Heart left ventricle (tissue), 16 donors: ENCODE measurements around the gene INTS6L. TPM values are rescaled to one million over a fixed set of nuclear protein-coding genes. Genes with fewer than 3 reads are reported as not detected.

ENCODE experiments used
- ATAC-seq, 4 donors: fragments of 200-7000 bp; cut with Tn5 transposase; one replicate each; pipeline ENCODE4 v1.9.1; 2020 to 2022; ENCODE audit warnings: moderate library complexity in 4 of 4, mild to moderate bottlenecking in 3 of 4, moderate number of reproducible peaks in 1 of 4
- DNase-seq, 5 donors: peaks; one replicate each; pipeline ENCODE4 v3.0.0-alpha.2; 2020
- H3K27ac ChIP-seq, 12 donors: fragments of 200-600 bp; sonication (generic) in 4 of 12; one replicate each; pipeline versions ENCODE4 v1.5.0 to v1.8.0; 2016 to 2022; ENCODE audit warnings: mild to moderate bottlenecking in 2 of 12
- H3K27me3 ChIP-seq, 9 donors: fragments of 200-600 bp; sonication (generic) in 2 of 9; one replicate each; pipeline versions ENCODE4 v1.5.1 to v1.8.0; 2016 to 2022; ENCODE audit warnings: mild to moderate bottlenecking in 3 of 9
- H3K36me3 ChIP-seq, 9 donors: fragments of 200-600 bp; sonication (generic) in 2 of 9; one replicate each; pipeline versions ENCODE4 v1.5.0 to v1.8.0; 2018 to 2022; ENCODE audit warnings: mild to moderate bottlenecking in 2 of 9
- H3K4me1 ChIP-seq, 12 donors: fragments of 200-600 bp; sonication (generic) in 4 of 12; one replicate each; pipeline versions ENCODE4 v1.5.0 to v1.8.0; 2016 to 2022; ENCODE audit warnings: mild to moderate bottlenecking in 3 of 12
- H3K4me3 ChIP-seq, 12 donors: fragments of 200-600 bp; sonication (generic) in 4 of 12; one replicate each; pipeline versions ENCODE4 v1.5.0 to v1.8.0; 2017 to 2022; ENCODE audit warnings: mild to moderate bottlenecking in 9 of 12, moderate library complexity in 4 of 12
- H3K9me3 ChIP-seq, 12 donors: fragments of 200-600 bp; sonication (generic) in 4 of 12; one replicate each; pipeline versions ENCODE4 v1.5.0 to v1.8.0; 2016 to 2022; ENCODE audit warnings: mild to moderate bottlenecking in 1 of 12
- POLR2A ChIP-seq, 2 donors: fragments of 450-650 bp; IDR thresholded peaks; one replicate each; pipeline ENCODE4 v1.6.1; 2017; ENCODE audit warnings: antibody characterized with exemption in 2 of 2, mild to moderate bottlenecking in 2 of 2, moderate library complexity in 2 of 2
- WGBS, 4 donors: extraction: QIAGEN DNeasy Blood & Tissue Kit in 2 of 4; methylation state at CpG; one replicate each; pipeline versions ENCODE4 v1.1.5 to v1.1.7; 2013 to 2018; 5-methylcytosine and 5-hydroxymethylcytosine counted together
- intact Hi-C, 10 donors: fragments of 100-400 bp; cut with DNase I; formaldehyde crosslinking; loops; one replicate each; pipeline versions ENCODE4 v1.11.1 to v1.14.2; 2022
- polyA plus RNA-seq, 2 donors: library from polyadenylated mRNA; stranded (reverse); fragments of 200-250 nt; gene quantifications; one replicate each; pipeline ENCODE4 v1.2.3, GENCODE V29; 2013
- total RNA-seq, 9 donors: library from RNA; depleted of rRNA in 2 of 9; stranded (reverse); fragments of >200 nt in 2 of 9; fragmentation: NEBNext Ultra II Directional in 3 of 9; extraction: Animal tissue kit (Norgen Biotek cat#: 25700) in 3 of 9; gene quantifications; one replicate each; pipeline versions ENCODE4 v1.1.0 to v1.2.4, GENCODE V29; 2016 to 2023
- TF ChIP-seq, protein P1 (sequence below), 12 donors: fragments of 200-600 bp; sonication (generic) in 4 of 12; IDR thresholded peaks; one replicate each; pipeline versions ENCODE4 v1.5.0 to v1.8.0; 2018 to 2022; ENCODE audit warnings: antibody characterized with exemption in 12 of 12, mild to moderate bottlenecking in 5 of 12
- donor health status: ischemic (EF 13 %, LVEDD 7.1; RV severe dilation, severe dysfunction).
- donor health status: healthy with polysubstance abuse.
- donor health status: DM: no; HTN: yes; CAD: no.
- donor health status: DM: no; HTN: no; CAD: no.
- donor health status: ischemic (EF 25% LVEDD 6.9; RV normal size, moderate dysfunction).
- donor health status: ischemic (EF 25% LVEDD 5.7; RV mildly dilated, moderate dysfunction).
- donor health status: healthy.
- donor health status: DM: yes; HTN: yes; CAD: no.
- donor health status: ischemic (EF 35%, LVEDD 5.7; RV mildly dilated, moderate dysfunction).
- donor health status: nonischemic (EF 11% LVEDD 7.7; RV severe dilation, severe dysfunction).
- donor health status: DM: yes; HTN: yes; CAD: no.
- donor health status: PGD.
- donor health status: ischemic (EF 29% LVEDD 5.4; RV normal size, mild dysfunction).
- donor health status: nonischemic (EF 23%, LVEDD 6.1; RV moderate dilation, normal function).

Gene INTS6L
- total and polyA plus RNA-seq, 11 donors, result 1.4 to 5.9 (median 2.6) TPM

DNA sequence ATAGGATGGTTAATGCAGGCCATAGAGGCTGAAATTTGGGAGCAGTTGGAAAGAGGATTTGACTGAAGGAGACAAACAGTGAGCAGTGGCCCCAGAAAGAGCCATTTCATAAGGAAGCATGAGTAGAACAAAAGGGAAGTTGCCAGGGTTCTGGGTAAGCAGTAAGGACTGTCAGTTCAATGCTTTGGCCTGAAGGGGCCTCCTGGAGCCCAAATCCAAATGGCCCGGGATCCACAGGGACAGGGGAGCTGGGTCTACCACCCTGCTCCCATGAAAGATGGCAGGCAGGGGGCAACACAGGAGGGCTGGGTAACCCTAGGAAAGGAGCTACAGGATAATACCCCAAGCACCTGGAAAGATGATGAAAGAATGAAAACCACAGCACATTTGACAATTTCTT, 4.1 kb upstream of the INTS6L start:
- ATAC-seq, result no peak
- 37 to 78% (median 53%) methylated on average over 1 of the region's 1 CpG for WGBS, 4 donors
- no peak for DNase-seq
- Histone ChIP-seq H3K4me3 (no peak overlapping the region), H3K27ac (no peak overlapping the region), H3K27me3 (peaks cover 0 to 4% (median 0%) of the 10 kb centered on the region in 9 donors), H3K36me3 (no peaks in the 10 kb centered on the region), H3K4me1 (peaks cover 0 to 14% (median 0%) of the 10 kb centered on the region in 12 donors), H3K9me3 (no peaks in the 10 kb centered on the region)
- TF ChIP-seq POLR2A (IDR thresholded peaks at IDR 0.05), result no peak
- TF ChIP-seq, protein P1, sequence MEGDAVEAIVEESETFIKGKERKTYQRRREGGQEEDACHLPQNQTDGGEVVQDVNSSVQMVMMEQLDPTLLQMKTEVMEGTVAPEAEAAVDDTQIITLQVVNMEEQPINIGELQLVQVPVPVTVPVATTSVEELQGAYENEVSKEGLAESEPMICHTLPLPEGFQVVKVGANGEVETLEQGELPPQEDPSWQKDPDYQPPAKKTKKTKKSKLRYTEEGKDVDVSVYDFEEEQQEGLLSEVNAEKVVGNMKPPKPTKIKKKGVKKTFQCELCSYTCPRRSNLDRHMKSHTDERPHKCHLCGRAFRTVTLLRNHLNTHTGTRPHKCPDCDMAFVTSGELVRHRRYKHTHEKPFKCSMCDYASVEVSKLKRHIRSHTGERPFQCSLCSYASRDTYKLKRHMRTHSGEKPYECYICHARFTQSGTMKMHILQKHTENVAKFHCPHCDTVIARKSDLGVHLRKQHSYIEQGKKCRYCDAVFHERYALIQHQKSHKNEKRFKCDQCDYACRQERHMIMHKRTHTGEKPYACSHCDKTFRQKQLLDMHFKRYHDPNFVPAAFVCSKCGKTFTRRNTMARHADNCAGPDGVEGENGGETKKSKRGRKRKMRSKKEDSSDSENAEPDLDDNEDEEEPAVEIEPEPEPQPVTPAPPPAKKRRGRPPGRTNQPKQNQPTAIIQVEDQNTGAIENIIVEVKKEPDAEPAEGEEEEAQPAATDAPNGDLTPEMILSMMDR (IDR thresholded peaks at IDR 0.05), result peak in 1 of 12 donors; percentile 15
- intact Hi-C loops, result loop anchor here in 1 of 10 donors (10.0 kb wide), 1 partner anchor 48 kb away; no protein-coding TSS in a partner anchor

DNA sequence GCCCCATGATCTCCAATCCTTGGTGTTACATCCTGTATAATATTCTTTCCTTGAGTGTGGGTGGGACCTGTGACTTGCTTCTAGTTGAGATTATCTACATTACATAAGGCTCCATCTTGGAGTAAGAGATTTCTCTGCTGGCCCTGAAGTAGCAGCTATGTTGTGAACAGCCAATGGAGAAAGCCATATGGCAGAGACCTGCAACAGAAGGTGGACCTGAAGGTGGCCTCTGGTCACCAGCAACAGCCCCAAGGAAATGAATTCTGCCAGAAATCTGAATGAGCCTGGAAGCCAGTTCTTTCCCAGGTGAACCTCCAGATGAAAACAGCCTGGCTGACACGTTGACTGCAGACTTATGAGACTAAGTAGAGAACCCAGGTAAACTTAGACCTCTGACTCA, 2.3 kb upstream of the INTS6L start:
- 59 to 98% (median 80%) methylated on average over 1 of the region's 1 CpG for WGBS, 4 donors
- H3K36me3 ChIP-seq, result no peaks in the 10 kb centered on the region
- peaks cover 0 to 3% (median 0%) of the 10 kb centered on the region in 12 donors for H3K9me3 ChIP-seq
- no peak for TF ChIP-seq POLR2A (IDR thresholded peaks at IDR 0.05)
- TF ChIP-seq, protein P1 (IDR thresholded peaks at IDR 0.05), result no peak
- no peaks in the 10 kb centered on the region for H3K27me3 ChIP-seq
- peaks cover 0 to 11% (median 0%) of the 10 kb centered on the region in 12 donors for H3K4me1 ChIP-seq
- no peak for DNase-seq
- ATAC-seq, result no peak
- no peak overlapping the region for H3K27ac ChIP-seq
- no peak overlapping the region for H3K4me3 ChIP-seq
- intact Hi-C loops, result loop anchor here in 1 of 10 donors (10.0 kb wide), 1 partner anchor 47 kb away; no protein-coding TSS in a partner anchor

DNA sequence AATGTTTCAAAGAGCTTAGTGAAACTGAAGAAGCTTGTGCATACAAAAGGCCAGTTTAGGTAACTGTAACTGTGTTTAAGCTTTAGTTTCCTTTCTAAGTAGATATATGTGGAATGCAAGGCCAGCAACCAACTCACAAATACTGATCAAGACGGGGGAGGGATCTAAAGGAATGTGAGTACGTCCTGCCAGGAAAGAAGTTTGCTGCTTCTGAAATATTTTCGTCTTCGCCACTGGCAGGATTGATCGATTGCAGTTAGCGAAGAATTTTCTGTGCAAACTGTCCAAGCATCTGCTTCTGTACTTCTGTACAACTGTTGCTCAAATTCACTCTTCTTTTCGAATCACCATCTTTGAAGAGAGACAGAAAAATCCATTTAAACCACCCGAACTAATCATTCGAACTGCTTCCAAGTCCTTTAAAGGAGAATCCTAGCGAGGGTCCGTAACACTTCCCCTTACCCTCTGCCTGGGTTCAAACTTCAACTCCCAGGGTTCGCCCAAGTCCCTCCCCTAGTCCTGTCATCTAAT, 373 bp upstream of the INTS6L start:
- H3K27me3 ChIP-seq, result no peaks in the 10 kb centered on the region
- H3K27ac ChIP-seq, result peak overlapping the region in 11 of 12 donors; percentile 29 to 93 (median 85)
- DNase-seq (no peak), ATAC-seq (no peak)
- H3K4me3 ChIP-seq, result peak overlapping the region in 11 of 12 donors; percentile 57 to 89 (median 70)
- intact Hi-C loops, result loop anchor here in 1 of 10 donors (5.0 to 10.0 kb wide), 2 partner anchors 98 to 675 kb away; partner anchors contain the start of gene SMIM10L2A
- H3K9me3 ChIP-seq, result peaks cover 0 to 3% (median 0%) of the 10 kb centered on the region in 12 donors
- 3 to 46% (median 21%) methylated on average over 12 of the region's 12 CpGs for WGBS, 4 donors
- H3K36me3 ChIP-seq, result no peaks in the 10 kb centered on the region
- peaks cover 0 to 13% (median 0%) of the 10 kb centered on the region in 12 donors for H3K4me1 ChIP-seq
- TF ChIP-seq, protein P1 (IDR thresholded peaks at IDR 0.05), result no peak
- TF ChIP-seq POLR2A (IDR thresholded peaks at IDR 0.05), result no peak

DNA sequence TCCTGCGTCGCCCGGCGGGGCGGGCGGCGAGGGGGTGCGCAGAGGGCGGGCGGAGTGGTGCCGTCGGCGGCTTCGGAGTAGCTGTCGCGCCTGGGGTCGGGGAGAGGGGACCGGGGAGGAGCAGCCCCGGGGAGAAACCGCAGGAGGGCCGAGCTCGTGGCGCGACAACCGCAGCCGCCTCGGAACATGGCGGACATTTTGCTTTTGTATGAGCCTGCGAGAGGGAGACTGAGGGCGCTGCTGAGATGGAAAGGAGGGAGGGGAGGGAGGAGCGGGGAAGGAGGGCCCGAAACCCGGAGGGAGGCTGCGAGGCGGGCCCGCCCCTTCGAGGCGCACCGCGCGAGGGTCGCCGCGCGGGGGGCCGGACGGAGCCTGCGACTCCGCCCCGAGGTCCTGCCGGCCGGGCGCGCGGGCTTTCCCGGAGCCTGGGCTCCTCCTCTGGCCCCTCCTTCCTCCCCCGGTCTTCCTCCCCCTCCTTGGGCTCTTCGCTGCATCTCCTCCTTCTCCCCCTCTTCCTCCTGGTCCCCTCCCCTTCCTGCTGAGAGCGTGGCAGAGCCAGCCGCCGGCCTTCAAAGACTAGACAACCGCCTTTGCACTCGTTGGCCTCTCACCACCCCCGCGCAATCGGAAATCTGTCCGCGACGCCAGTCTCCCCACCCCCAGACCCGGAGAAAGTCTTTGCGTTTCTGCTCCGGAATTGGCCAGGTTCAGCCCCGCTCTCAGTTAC, 1.1 kb downstream of the INTS6L start:
- H3K9me3 ChIP-seq, result peaks cover 0 to 3% (median 0%) of the 10 kb centered on the region in 12 donors
- no peaks in the 10 kb centered on the region for H3K36me3 ChIP-seq
- WGBS, 4 donors, result 0 to 43% (median 17%) methylated on average over 28 to 71 of the region's 73 CpGs
- H3K27me3 ChIP-seq, result no peaks in the 10 kb centered on the region
- H3K4me1 ChIP-seq, result peaks cover 0 to 13% (median 0%) of the 10 kb centered on the region in 12 donors
- peak overlapping the region; percentile 79 to 93 (median 86) for H3K27ac ChIP-seq
- TF ChIP-seq POLR2A (IDR thresholded peaks at IDR 0.05), result peak in 1 of 2 donors; percentile 31
- TF ChIP-seq, protein P1 (IDR thresholded peaks at IDR 0.05), result peak in 2 of 12 donors; percentile 10 to 12
- peak overlapping the region; percentile 20 to 89 (median 70) for H3K4me3 ChIP-seq
- ATAC-seq, result peak; percentile 74 to 95 (median 94)
- peak; percentile 87 to 91 (median 88) for DNase-seq
- intact Hi-C loops, result loop anchor here in 1 of 10 donors (5.0 to 10.0 kb wide), 2 partner anchors 99 to 673 kb away; partner anchors contain the start of gene SMIM10L2A
